Measurements from ENCODE around the gene PTPN7. TPM values are rescaled to one million over a fixed set of nuclear protein-coding genes. Genes with fewer than 3 reads are reported as not detected.

PTPN7 gene
- total and polyA plus RNA-seq, 4 donors = 0.75 to 7.0 (median 1.7) TPM

DNA sequence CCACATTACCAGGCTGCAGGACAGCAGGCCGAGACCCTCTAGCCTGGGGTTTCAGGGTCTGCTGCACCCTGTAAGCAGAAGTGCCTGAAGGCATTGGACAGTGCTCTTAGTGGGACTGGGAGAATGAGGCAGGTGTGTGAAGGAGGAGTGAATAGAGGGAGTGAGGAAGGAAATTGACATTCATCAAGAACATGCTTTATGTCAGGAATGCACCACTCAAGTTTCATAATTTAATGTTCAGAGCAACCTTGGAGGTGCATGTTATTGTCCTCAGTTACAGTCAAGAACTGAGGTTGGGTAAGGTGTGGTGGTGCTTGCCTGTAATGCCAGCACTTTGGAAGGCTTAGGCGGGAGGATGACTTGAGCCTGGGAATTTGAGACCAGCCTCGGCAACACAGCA lies 49.4 kb downstream of the PTPN7 start:
- no peak for TF ChIP-seq RXRA (IDR thresholded peaks at IDR 0.05)
- TF ChIP-seq FOXA2 (IDR thresholded peaks at IDR 0.05) = no peak
- TF ChIP-seq, protein P1, sequence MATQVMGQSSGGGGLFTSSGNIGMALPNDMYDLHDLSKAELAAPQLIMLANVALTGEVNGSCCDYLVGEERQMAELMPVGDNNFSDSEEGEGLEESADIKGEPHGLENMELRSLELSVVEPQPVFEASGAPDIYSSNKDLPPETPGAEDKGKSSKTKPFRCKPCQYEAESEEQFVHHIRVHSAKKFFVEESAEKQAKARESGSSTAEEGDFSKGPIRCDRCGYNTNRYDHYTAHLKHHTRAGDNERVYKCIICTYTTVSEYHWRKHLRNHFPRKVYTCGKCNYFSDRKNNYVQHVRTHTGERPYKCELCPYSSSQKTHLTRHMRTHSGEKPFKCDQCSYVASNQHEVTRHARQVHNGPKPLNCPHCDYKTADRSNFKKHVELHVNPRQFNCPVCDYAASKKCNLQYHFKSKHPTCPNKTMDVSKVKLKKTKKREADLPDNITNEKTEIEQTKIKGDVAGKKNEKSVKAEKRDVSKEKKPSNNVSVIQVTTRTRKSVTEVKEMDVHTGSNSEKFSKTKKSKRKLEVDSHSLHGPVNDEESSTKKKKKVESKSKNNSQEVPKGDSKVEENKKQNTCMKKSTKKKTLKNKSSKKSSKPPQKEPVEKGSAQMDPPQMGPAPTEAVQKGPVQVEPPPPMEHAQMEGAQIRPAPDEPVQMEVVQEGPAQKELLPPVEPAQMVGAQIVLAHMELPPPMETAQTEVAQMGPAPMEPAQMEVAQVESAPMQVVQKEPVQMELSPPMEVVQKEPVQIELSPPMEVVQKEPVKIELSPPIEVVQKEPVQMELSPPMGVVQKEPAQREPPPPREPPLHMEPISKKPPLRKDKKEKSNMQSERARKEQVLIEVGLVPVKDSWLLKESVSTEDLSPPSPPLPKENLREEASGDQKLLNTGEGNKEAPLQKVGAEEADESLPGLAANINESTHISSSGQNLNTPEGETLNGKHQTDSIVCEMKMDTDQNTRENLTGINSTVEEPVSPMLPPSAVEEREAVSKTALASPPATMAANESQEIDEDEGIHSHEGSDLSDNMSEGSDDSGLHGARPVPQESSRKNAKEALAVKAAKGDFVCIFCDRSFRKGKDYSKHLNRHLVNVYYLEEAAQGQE (IDR thresholded peaks at IDR 0.05) = no peak
- TF ChIP-seq, protein P2, sequence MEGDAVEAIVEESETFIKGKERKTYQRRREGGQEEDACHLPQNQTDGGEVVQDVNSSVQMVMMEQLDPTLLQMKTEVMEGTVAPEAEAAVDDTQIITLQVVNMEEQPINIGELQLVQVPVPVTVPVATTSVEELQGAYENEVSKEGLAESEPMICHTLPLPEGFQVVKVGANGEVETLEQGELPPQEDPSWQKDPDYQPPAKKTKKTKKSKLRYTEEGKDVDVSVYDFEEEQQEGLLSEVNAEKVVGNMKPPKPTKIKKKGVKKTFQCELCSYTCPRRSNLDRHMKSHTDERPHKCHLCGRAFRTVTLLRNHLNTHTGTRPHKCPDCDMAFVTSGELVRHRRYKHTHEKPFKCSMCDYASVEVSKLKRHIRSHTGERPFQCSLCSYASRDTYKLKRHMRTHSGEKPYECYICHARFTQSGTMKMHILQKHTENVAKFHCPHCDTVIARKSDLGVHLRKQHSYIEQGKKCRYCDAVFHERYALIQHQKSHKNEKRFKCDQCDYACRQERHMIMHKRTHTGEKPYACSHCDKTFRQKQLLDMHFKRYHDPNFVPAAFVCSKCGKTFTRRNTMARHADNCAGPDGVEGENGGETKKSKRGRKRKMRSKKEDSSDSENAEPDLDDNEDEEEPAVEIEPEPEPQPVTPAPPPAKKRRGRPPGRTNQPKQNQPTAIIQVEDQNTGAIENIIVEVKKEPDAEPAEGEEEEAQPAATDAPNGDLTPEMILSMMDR (IDR thresholded peaks at IDR 0.05; ENCODE audit: low read depth, low read length, missing input control) = no peak
- no peak for TF ChIP-seq HNF4G (IDR thresholded peaks at IDR 0.05)
- TF ChIP-seq EGR1 (IDR thresholded peaks at IDR 0.05; ENCODE audit: low read depth in 2 of 2) = no peak
- TF ChIP-seq, protein P3, sequence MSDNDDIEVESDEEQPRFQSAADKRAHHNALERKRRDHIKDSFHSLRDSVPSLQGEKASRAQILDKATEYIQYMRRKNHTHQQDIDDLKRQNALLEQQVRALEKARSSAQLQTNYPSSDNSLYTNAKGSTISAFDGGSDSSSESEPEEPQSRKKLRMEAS (IDR thresholded peaks at IDR 0.05) = no peak
- Histone ChIP-seq H3K9me3 (ENCODE audit: control insufficient read depth in 4 of 4, low read length in 3 of 4) (no peaks in the 10 kb centered on the region), H3K4me3 (ENCODE audit: low read depth in 1 of 3, low read length in 3 of 3) (no peak overlapping the region), H3K36me3 (ENCODE audit: control insufficient read depth in 4 of 4, insufficient read depth in 3 of 4, low read depth in 1 of 4, low read length in 3 of 4) (no peaks in the 10 kb centered on the region), H3K9ac (ENCODE audit: low read depth in 1 of 2, low read length in 2 of 2) (no peak overlapping the region), H3K27ac (ENCODE audit: low read depth in 1 of 2, low read length in 2 of 2) (no peak overlapping the region), H3K27me3 (ENCODE audit: control insufficient read depth in 4 of 4, insufficient read depth in 4 of 4, low read length in 3 of 4) (no peaks in the 10 kb centered on the region), H3K4me1 (ENCODE audit: control insufficient read depth in 4 of 4, insufficient read depth in 4 of 4, low read length in 3 of 4) (peaks cover 26 to 40% (median 34%) of the 10 kb centered on the region in 4 donors)
- DNase-seq (ENCODE audit: low spot score) = no peak
- WGBS = 92% methylated on average over 3 of the region's 3 CpGs

DNA sequence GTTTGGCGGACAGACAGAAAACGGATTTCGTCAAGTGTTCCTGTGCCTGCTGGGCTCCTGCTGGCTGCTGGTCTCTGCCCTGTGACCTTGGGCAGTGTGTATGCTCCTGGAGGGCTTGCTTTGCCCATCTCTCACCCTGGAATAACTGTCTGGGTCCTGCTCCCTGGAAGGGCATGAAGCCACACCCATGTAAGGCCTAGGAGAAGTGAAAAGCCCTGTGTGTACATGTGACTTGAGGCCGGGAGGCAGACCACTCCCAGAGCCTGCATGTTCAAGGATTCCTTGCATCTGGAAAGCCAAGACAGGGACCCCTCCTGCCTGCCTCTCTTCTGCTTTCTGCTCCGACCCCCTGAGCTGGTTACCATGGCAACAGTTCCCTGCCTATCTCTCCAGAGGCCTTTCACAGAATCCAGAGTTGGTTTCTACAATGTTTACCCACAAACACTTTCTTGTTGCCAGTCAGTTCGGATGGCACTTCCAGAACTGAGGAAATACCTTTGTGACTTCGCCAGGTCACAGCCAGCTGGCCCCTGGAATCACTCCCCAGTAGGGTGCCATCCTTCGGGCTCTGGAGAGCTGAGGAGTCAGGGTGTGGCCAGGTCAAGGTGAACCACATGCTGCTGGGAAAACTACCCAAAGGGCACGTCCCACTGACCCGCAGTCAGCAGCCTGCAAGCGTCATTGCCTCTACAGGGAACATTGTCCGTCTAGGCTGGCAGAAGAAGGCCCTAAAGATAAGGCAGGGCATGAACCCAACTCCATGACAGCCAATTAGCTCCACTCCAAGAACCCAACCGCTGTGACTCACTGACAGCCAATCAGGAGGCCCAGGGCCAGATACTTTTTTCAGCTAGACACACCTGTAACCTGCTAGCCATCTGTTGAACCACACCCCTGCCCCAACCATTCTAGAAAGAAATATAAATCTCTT lies 52.3 kb downstream of the PTPN7 start:
- no peaks in the 10 kb centered on the region for H3K9me3 ChIP-seq (ENCODE audit: control insufficient read depth in 4 of 4, low read length in 3 of 4)
- peak overlapping the region; percentile 69 to 88 for H3K27ac ChIP-seq (ENCODE audit: low read depth in 1 of 2, low read length in 2 of 2)
- DNase-seq (ENCODE audit: low spot score) = no peak
- no peaks in the 10 kb centered on the region for H3K27me3 ChIP-seq (ENCODE audit: control insufficient read depth in 4 of 4, insufficient read depth in 4 of 4, low read length in 3 of 4)
- 28% methylated on average over 13 of the region's 13 CpGs for WGBS
- H3K4me1 ChIP-seq (ENCODE audit: control insufficient read depth in 4 of 4, insufficient read depth in 4 of 4, low read length in 3 of 4) = peaks cover 16 to 32% (median 23%) of the 10 kb centered on the region in 4 donors
- no peaks in the 10 kb centered on the region for H3K36me3 ChIP-seq (ENCODE audit: control insufficient read depth in 4 of 4, insufficient read depth in 3 of 4, low read depth in 1 of 4, low read length in 3 of 4)
- H3K4me3 ChIP-seq (ENCODE audit: low read depth in 1 of 3, low read length in 3 of 3) = no peak overlapping the region
- peak overlapping the region; percentile 15 to 48 for H3K9ac ChIP-seq (ENCODE audit: low read depth in 1 of 2, low read length in 2 of 2)
- TF ChIP-seq, protein P4, sequence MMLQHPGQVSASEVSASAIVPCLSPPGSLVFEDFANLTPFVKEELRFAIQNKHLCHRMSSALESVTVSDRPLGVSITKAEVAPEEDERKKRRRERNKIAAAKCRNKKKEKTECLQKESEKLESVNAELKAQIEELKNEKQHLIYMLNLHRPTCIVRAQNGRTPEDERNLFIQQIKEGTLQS (IDR thresholded peaks at IDR 0.05) = no peak
- TF ChIP-seq, protein P1 (IDR thresholded peaks at IDR 0.05) = peak; percentile 36
- TF ChIP-seq RXRA (IDR thresholded peaks at IDR 0.05) = peak; percentile 92 to 99
- TF ChIP-seq FOXA1 (IDR thresholded peaks at IDR 0.05) = peak; percentile 59
- TF ChIP-seq, protein P5, sequence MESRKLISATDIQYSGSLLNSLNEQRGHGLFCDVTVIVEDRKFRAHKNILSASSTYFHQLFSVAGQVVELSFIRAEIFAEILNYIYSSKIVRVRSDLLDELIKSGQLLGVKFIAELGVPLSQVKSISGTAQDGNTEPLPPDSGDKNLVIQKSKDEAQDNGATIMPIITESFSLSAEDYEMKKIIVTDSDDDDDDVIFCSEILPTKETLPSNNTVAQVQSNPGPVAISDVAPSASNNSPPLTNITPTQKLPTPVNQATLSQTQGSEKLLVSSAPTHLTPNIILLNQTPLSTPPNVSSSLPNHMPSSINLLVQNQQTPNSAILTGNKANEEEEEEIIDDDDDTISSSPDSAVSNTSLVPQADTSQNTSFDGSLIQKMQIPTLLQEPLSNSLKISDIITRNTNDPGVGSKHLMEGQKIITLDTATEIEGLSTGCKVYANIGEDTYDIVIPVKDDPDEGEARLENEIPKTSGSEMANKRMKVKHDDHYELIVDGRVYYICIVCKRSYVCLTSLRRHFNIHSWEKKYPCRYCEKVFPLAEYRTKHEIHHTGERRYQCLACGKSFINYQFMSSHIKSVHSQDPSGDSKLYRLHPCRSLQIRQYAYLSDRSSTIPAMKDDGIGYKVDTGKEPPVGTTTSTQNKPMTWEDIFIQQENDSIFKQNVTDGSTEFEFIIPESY (IDR thresholded peaks at IDR 0.05) = peak; percentile 59
- peak; percentile 35 to 51 for TF ChIP-seq RAD21 (IDR thresholded peaks at IDR 0.05)
- TF ChIP-seq HNF4G (IDR thresholded peaks at IDR 0.05) = peak; percentile 15
- TF ChIP-seq GABPA (IDR thresholded peaks at IDR 0.05 in 1 of 2, conservative IDR thresholded peaks at IDR 0.05 in 1 of 2) = no peak
- peak; percentile 51 for TF ChIP-seq YY1 (IDR thresholded peaks at IDR 0.05)
- TF ChIP-seq HNF4A (conservative IDR thresholded peaks at IDR 0.05) = peak; percentile 70 to 91
- TF ChIP-seq FOXA2 (IDR thresholded peaks at IDR 0.05) = peak; percentile 39
- no peak for TF ChIP-seq TAF1 (conservative IDR thresholded peaks at IDR 0.05)
- TF ChIP-seq EGR1 (IDR thresholded peaks at IDR 0.05; ENCODE audit: low read depth in 2 of 2) = peak in 1 of 2 donors; percentile 24
- TF ChIP-seq, protein P2 (IDR thresholded peaks at IDR 0.05; ENCODE audit: low read depth, low read length, missing input control) = no peak

Data from liver (tissue), 9 donors.